ENCODE data around the gene ZBTB47.
A peak's percentile ranks its signal among the peaks of the same experiment; 100 is the strongest.

ZBTB47 gene

DNA sequence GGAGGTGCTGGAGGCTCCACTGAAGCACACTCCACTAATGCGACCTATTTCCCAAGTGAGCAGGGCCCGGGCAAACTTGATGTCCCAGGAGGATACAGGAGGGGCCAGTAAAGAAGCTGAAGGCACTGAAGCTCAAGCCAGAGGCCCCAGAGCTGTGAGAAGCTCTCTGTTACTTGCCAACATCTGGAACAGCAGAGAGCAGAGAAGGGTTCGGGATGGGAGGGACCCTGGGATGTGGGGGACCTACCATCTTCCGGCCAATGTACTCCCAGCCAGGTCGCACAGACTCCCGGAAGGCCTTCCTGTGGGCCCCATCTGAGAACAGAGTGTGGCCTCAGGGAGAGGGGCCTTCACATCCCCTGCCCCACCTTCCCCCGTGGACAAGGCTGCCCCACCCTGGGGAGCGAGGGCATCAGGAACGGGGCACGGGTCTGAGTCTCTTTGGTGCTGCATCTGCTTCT, 46.0 kb downstream of the ZBTB47 start:
- DNase-seq (ENCODE audit: low spot score): peak; percentile 31

DNA sequence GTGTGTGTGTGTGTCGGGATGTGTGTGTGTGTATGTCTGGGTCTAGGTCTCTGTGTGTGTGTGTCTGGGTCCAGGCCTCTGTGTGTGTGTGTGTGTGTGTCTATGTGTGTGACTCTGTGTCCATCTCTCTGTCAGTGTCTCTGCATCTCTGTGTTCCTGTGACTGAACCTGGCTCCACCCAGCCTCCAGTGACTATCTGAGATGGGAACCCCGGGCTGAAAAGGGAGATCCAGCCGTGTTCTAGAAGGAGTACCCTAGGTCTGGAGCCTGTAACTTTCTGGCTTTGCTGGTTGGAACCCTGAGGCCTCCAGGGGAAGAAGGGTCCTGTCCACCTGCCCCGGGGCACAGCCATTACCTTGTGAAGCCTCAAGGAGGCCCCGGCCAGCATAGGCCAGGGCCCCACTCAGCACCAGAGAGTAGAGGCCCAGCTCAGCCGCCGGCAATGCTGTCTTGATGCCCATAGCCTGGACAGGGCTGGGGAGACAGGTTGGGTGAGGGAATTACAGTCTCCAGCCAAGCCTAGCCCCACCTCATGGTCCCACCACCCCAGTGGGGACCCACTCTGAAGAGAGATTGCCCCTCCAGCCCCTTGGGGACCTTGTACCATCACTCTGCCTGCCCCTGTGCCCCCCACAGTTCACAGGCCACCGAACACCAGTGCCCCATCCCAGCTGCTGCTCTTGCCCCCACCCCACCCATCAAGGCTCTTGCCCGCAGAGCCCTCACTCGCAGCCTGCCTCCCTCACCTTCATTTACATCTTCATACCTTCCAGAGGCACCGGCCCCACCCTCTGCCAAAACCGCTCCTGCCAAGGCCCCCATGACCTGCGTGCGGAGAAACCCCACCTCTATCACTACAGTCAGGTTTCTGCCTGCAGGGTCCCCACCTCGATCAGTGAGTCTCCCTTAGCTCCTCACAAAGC, 47.1 kb downstream of the ZBTB47 start:
- peak; percentile 36 for DNase-seq (ENCODE audit: low spot score)

DNA sequence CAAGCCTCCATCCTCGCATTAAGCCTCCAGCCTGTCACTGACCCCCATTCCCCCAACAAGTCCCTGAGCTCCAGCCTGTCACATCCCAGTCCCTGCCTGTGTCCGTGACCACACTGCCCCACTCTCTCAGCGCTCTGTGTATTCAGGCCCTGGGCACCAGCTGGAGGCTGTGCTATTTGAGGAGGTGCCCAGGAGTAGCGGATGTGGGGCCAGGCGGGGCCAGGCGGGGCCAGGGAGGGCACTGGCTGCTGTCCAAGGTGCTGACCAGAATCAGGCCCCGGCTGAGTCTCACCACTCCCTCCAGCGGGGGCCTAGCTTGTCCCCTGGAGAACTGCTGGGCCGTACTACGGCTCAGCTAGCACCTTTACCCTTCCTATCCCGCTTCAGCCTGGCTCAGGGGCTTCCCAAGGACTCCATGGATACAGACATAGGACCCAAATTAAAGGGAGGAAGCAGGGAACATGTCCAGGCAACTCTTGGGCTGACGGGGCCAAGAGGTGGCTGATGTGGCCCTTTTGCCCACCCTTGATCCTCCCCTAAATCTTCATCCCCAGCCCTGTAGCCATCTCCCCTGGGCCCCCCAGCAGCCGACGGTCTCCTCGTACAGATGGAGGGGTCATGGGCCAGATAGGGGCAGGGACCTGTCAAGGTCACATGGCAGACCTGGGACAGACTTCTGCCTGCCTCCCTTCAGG, 48.0 kb downstream of the ZBTB47 start:
- DNase-seq (ENCODE audit: low spot score): peak; percentile 48

DNA sequence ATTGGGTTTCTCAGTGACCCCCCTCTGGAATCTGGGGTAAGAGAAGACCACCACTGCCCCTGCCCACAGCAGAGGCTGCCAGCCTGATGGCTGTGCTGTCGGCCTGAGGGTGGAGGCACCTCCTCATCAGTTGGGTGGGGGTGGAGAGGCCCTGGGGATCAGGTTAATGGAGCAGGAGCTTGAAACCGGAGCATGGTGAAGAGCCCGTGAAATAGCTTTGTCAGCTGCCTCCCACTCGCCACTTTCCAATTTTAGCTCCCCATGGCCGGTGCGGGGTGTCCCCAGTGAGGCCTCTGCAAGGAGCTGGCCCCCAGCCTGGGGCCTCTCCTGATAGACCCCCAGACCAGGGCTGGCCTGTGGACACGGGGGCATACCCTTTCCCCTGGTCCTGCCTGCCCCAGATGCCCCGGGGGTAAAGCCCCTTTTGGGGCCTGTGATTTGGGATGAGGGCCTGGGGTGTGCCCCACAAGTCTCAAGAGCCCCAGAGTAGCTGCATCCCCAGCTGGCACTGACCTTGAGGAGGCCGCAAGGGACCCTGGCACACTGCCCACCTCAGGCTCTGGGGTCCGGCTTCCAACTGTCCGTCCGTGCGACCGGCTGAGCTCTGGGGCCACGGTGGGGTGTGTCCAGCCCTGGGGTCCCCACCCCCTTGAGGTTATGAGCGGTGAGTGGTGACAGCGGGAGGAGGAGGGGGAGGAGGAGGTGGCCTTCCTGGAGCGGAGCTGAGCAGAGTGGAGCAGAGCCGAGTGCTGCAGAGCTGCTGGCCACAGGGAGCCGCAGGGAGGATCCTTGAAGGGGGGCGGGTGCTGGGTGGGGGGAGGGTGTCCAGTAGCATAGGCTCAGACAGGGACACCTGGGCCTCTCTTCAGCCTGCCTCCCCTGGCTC, 48.8 kb downstream of the ZBTB47 start, which contains the start of gene HHATL:
TSS of gene HHATL (minus strand) at position 733 of the 886 bp plus-strand sequence. CDS start 1,972 bp downstream, outside the sequence.
- peak; percentile 37 for DNase-seq (ENCODE audit: low spot score)

DNA sequence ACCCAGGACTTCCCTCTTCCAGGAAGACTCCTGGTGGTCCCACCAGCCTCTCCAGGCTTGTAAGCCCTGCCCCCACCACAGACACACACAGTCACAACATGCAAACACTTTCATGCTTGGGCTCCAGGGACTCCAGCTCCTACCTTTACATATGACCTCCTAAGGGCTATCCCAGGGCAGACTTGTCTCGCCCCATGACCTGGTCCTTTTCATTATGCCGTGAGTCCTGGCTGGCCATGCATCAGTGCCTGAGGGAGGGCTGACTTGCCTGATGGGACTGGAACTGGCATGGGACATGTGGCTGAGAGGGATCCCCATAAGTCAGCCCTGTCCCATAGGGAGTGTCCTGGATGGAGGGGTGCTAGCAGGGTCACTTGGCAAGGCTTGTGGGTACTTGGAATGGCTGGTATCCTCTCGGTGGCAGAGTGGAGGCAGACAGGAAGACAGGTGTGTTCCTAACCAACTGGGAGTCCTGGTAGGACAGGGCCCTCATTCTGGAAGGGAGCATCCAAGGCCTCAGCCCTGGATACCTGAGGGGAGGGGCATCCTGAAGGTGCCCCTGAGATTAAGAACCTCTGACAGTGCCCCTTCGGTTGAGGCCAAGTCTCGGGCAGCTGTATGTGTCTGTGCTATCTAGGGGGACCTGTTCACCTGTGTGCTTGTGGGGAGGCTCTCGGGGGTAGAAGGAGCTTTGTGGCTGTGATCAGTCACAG, 49.6 kb downstream of the ZBTB47 start:
- DNase-seq (ENCODE audit: low spot score): peak; percentile 28

DNA sequence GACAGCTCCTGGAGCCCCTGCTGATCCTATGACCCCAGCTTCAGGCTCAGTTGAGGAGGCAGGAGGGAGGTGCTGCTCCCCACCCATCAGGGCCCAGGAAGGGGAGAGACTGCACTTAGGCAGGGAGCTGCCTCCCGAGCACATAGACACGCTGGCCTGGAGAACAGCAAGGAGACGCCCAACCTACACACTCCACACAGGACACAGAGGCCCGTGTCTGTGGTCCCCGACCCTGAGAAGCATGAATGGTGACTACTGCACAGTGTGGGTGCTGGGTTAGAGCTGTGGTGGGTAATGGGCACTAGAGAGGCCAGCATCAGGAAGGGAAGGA, 50.2 kb downstream of the ZBTB47 start:
- DNase-seq (ENCODE audit: low spot score): no peak

DNA sequence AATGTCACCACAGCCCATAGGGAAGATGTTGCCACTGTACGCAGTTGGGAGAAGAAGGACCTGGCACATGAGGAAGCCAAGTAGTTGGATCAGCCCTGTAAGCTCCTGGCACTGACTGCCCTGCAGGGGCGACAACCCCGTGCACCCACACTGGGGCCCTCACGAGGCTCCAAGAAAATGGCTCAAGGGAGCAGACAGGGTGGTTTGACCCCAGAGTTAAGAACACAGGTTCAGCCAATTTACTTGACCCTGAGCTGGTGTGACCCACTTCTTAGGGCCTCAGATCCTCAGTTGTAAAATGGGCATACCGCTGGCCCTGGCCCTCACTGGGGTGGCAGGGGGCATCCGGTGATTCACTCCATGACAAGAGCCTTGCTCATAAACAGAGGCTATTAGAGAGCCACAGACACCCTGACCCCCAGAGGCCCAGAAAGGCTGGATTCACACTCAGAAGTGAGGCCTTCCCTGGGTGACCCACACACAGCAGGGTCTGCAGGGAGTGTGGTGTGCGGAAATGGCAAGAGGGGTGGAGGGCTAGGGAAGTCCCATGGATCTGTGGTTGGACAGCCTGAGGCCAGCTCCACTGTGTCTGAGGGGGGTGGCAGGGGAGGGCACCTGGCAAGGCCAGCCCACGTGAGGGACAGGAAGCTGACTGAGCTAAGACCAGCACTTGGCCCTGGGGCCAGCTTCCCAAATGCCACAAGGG, 50.8 kb downstream of the ZBTB47 start:
- peak; percentile 34 for DNase-seq (ENCODE audit: low spot score)

DNA sequence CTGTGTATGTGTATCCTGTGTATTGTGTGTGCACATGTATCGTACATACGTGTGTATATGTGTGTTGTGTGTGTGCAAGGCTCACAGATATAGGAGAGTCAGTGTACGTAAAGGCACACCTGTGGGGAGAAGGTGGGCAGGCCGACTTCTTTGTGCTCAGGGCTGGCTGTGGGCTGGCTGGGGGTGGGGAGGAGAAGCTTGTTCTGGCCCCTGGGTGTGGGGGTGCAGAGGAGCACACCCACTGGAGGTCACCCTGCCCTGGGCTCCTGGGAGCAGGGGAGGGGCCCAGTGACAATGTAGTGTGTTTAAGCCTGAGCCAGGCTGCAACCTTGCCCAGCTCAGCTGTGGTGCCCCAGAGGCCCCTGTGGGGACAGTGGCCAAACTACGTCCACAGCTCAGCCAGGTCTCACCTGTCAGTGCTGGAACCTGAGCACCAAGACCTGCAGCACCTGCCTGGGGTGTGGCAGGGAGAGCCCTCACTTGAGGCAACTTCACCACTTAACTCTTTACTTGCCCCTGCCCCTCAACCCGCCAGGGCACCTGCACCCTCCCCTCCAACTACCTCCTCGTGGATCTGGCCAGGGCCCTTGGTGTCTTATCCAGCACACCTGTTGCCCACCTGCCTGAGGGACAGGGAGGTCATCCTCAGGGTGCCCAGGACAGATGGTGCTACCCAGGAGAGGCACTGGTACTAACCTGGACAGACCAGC, 51.7 kb downstream of the ZBTB47 start:
- peak; percentile 21 for DNase-seq (ENCODE audit: low spot score)

DNA sequence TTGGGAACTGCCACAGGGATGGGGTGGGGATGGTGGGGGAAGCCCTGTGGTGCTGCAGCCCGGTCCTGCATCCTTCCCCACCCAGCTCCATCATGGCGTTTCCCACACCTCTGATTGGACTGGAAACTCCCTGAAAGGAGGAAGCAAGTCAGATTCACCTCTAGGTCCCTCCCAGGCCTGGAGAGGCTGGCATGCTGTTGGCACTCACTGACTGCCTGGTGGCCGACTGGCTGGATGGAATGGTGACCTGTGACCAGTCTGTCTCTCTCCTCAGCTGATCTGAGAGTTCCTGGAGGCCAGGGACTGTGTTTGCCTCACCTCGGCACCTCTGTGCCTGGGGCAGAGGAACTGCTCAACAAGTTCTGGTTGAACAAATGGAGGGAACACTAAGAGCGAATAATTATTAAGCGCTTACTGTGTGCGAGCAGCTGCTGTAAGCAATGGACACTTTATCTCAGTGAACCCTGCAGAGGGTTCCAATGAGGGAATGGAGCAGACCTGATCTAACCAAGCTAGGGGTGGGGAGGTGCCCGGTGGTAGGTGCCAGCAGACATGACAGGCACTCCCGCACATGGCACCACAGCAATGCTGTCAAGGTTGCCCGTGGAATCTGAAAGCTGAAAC, 52.6 kb downstream of the ZBTB47 start:
- peak; percentile 17 for DNase-seq (ENCODE audit: low spot score)

DNA sequence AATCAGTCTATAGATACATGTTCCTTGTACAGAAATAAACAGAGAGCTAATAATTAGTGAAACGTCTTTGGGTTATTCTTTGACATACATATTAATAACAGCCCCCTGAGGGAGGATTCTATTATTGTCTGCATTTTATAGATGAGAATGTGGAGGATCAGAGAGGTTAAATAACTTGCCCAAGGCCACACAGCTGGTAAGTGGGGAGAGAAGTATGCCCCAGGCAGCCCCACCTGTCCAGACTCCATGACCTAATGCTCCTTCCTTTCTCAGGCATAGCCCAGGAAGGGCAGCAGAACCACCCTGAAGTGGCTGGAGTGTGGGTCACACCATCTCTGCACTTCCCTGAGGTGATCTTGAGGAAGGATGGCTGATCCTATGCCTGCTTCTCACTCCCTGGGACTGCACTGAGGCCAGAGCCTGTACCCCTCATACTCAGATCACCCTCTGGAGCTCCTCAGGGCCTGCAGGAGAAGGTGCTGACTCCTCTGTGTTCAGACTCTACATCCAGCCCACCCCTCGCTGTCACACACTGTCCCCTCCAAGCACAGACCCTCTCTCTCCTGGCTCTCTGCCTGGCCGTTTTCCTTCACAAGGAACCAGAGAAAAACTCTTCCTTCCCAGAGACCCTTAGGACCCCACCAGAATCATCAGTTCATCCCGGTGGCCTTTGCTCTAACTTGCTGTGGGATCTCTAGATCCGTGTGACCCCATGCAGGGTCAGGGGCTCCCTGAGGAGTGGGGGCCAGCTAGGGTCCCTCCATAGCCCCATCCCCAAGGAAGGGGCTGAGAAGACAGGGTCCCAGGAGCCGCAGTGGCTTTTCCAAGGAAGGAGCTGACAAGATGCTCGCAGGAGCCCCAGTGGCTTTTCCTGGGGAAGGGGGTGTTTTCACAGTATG, 53.5 kb downstream of the ZBTB47 start:
- peak; percentile 9 for DNase-seq (ENCODE audit: low spot score)

DNA sequence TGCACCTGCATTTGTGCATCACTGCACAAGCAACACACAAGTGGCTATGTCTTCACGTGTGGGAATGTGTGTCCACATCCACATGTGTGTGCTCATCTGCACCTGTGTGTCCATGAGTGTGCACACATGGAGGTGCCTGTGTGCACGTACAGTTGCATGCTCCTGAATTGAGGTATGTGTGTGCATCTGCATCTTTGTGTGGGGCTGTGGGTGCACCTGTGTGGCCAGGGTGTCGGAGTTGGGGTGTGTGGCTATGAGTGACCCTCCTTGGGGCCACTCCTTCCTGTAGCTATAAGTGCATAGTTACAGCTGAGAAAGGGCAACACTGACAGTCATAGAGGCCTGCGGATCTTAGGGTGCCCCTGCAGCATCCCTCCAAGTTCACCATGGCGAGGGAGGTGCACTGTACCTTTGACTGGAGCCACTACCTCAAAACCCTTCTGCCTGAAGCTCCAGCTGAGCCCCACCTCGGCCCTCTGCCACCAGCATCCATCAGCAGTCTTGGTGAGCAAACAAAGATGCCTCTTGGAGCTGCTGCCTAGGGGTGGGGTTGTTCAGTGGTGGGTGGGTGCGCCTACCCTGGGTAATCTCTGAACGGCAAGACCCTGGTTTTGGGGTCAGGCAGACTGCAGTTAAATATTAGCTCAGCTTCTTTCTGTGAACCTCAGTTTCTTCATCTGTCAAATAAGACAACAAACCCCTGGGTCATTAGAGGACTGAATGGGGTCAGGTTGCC, 54.3 kb downstream of the ZBTB47 start:
- DNase-seq (ENCODE audit: low spot score): peak; percentile 13

DNA sequence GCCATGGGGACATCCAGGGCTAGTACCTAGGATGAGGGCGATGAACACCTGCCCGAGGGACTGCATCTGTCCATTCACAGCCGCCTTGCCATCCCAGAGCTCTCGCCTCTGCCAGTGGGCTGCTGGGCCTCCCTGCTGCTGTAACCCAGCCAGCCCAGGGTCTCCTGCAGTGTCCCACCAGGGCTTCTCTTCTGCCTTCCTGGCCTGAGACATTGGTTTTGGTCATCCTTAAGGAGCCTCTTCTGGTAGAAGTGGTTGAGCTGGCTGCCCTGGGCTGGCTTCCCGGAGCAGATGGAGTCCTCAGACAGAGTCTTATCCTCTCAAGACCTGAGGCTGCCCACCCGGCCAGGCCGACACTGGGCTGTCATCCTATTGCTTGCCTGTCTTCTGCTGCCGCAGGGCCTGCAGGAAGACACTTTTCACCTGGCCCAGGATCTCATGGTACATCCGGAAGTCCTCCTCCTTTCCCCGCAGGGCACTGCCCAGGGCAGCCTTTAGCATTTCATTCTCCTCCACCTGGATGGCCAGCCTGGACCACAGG, 55.2 kb downstream of the ZBTB47 start:
- peak; percentile 20 for DNase-seq (ENCODE audit: low spot score)

DNA sequence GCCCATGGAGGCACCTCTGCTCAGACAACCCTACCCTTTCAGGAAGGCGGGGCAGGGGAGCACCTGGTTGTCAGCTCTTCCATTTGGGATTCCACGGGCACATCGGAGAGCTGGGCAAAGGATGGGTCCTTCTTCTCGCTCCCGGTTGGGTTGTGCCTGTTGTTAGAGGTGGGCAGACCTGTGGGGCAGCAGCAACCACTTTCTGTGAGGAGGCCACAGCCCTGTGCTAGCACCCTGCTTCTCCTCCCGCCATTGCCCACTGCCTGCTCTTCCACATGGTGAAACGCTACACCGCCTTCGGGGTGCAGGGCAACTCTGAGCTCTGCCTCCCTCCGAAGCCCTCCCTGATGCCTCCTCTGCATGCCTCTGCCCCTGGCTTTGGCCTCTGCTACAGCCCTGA, 56.1 kb downstream of the ZBTB47 start:
- DNase-seq (ENCODE audit: low spot score): peak; percentile 10

DNA sequence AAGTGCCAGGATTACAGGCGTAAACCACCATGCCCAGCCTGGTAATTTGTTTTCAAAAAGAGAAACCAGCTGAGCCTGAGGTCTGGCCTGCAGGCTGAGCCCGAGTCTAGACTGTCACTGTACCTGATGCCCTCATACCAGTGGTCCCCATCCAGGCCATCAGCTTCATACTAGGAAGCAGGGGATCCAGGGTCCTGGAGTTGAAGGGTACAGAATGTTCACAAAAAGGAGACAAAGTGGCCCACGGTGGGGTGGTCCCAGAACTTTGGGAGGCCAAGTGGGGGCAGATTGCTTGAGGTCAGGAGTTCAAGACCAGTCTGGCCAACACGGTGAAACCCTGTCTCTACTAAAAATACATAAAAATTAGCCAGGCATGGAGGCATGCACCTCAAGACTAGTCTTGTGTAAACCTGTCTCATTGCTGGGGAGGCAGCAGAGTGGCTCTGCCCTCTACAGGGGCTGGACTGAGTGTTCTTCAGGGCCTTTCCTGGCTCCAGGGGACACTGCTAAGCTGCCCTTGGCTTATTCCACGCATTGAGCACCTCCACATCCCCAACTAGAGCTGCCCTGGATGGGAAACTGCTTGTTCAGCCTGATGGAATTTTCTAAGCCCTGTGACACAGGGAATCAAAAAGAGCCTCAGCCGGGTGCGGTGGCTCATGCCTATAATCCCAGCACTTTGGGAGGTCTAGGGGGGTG, 57.0 kb downstream of the ZBTB47 start:
- DNase-seq (ENCODE audit: low spot score): no peak

DNA sequence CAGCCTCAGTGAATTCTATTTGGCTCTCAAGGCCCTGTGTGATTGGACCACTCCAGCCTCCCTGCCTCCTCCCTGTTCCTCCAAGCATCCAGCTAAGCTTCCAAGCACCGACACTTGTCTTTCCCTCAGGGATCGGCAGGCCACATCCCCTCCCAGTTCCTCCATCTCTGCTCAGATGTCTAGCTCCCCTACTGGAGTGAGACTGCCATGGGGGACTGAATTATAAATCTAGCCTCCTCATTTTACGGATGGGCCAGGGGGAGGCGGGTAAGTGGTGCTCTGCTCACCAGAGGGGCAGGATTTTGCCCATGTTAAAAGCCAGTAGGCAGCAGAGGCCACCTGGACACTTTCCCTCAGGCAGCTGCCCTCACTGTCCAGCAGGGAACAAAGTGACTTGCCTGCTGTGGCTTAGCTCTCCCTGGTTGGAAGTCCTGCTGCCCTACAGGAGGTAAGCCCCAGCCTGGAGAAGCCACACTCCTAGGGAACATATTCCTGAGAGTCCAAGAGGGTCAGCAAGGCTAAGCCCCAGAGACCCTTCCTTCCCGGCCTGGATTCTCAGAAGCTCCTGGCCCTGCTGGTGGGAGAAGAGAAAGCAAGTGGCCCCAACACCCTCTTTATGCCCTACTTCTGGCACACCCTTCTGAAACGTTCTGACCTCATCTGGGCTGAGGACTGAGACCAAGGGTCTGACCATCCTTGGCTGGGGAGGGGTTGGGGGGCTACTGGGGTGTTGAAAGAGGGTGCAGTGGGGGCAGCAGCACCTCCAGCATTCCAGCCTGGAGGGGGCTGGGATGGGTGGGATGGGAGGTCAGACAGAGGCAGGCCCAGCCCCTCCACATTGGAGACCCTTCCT, 58.2 kb downstream of the ZBTB47 start:
- peak; percentile 60 for DNase-seq (ENCODE audit: low spot score)

DNA sequence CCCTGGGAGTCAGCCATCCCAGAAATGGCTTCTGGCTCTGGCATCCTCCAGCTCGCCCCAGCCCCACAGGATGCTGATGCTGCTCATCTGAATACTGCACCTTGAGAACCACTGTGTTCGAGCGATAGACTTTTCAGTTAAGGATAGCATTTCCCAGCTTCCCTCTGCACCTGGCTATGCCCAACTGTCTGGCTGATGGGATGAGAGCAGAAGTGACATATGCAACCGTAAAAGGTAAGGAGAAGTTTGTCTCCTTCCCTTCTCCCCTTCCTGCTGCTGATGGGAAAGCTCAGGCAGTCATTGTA, 58.8 kb downstream of the ZBTB47 start:
- DNase-seq (ENCODE audit: low spot score): peak; percentile 5
